GM12873 (cell line): Measurements from ENCODE around the gene IL1B.

Experiments
- CTCF ChIP-seq: IDR thresholded peaks from 2 replicates; pipeline ENCODE4 v1.5.1; 2012; ENCODE audit warnings: low read depth, mild to moderate bottlenecking, moderate library complexity, low read length, control low read depth; ENCODE audit not compliant: insufficient read depth; ENCODE audit errors: missing control alignments

Gene IL1B

GRCh38 chr2:112836695-112837117 lies at the start of gene IL1B:
Gene IL1B, minus strand, starts transcription at chr2:112836779. Its CDS starts 550 bp downstream, at chr2:112836229.
- no peak for TF ChIP-seq CTCF

GRCh38 chr2:112886291-112886690 lies 49.7 kb upstream of the IL1B start:
- no peak for TF ChIP-seq CTCF

DNA sequence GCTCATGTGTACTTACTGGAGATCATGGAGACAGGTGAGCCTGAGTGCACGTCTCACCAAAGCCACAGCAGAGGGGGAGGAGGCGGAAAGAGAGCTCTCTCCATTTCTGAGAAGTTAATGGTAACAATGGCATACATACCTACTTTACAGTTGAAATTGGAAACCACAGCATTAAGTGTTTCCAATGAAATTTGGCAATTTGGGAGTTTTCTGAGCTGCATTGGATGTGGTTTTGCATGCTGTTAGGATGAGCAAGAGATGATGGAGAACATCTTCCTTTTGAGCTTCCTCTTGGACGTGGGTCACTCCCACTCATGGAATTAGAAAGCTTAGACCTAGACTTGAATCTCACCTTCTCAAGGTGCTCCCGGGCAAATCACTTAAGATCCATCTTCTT lies 48.9 kb upstream of the IL1B start:
- TF ChIP-seq CTCF, result no peak

DNA sequence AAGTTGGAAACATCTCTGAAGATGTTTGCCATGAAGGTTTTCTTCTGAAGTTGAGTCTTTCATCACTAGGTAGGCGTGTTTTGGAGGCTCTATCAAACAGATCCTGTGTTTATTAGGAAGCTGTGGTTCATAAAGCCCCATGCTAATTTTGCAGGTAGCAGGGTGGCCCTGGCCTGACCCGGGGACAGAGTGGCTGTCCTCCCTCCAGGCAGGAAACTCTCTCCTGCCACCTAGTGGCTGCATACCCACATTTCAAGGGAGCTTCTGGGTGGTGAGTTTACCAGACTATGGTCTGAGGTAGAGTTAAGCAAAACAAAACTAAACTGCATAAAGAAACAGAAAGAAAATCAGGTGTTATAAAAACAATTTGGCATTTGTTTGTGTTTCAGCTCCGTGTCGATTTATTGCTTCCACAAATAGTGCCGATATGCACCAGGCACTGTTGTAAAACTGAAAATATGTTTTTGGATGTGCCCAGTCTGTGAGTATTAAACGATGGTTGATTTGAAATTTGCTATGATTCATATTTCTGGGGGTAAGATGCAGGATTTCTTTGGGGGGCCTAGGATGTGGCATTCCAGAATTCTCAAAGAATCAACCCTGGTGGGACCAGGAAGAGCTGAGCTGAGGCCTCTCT lies 48.4 kb upstream of the IL1B start:
- TF ChIP-seq CTCF, result peak; percentile 89

GRCh38 chr2:112883669-112884068 lies 47.1 kb upstream of the IL1B start:
- TF ChIP-seq CTCF, result no peak

DNA sequence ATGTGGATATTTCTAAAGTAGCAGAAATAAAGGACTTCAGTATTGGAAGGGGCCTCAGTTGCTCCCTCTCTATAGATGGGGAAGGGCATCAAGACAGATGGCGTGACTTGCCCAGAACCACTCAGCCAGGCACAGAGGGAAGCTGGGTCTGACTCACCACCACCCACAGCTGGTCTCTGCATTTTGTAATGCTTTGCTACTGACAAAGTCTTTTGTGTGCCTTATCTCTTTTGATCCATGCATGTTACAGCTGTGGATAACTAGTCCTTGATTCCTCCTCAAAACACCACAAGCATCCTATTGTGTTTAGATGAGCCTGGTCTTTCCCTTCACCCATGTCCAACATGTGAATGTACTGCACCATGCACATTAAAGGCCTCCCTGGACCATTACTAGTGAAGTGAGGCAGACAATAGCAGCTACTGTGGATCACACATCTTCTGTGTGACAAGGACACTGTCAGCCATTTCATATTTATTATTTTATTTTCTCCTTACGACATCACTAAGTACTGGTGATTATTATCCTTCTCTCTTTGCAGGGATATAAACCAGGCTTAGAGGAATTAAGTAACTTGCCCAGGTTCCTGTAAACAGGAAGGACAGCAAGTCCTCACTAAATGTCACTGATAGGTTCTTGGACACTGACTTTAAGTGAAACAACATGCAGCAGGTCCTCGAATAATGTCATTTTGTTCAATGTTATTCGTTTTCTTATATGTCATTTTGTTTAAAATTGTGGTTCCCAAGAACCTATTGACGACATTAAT lies 44.8 kb upstream of the IL1B start:
- TF ChIP-seq CTCF, result no peak

DNA sequence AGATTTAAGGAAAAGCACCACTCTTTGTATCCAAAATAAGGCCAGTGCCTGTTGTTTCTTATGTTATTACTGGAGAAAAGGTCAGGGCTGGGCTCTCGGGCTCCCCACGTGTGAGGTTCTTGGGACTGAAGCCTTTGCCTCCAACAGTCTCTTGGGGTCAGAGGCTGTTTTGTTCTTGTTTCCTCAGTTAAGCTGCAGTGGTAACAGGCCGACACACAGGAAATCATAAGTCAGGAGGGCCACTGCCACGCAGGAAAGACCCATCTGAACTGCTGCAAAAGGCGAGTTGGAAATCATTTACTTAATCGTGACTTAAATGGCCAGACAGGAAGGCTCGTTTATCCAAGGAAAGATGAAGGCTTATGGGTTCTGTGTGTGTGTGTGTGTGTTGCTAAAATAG lies 44.1 kb upstream of the IL1B start:
- TF ChIP-seq CTCF, result peak; percentile 11
